ENCODE data around the gene AP2M1. TPM values are rescaled to one million over a fixed set of nuclear protein-coding genes. Genes with fewer than 3 reads are reported as not detected.

AP2M1 gene
- total RNA-seq, 1 donor from 2014 or later = 211 TPM

DNA sequence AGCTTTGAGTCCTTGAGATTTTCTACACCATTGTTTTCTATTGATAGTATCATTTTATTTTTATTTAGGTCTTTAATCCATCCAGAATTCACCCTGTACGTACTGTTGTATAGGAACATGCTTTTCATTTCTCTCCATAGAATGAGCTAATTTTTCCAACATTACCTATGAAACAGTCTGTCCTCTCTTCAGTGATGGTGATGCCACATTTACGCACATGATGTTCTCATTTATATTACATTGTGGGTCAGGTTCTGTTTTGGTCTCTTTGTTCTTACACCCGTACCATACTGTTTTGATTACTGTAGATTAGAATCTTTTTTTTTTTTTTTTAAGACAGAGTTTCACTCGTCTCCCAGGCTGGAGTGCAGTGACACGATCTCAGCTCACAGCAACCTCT is 37.1 kb downstream of the AP2M1 start:
- intact Hi-C loops (cut with micrococcal nuclease) = no loop called here

DNA sequence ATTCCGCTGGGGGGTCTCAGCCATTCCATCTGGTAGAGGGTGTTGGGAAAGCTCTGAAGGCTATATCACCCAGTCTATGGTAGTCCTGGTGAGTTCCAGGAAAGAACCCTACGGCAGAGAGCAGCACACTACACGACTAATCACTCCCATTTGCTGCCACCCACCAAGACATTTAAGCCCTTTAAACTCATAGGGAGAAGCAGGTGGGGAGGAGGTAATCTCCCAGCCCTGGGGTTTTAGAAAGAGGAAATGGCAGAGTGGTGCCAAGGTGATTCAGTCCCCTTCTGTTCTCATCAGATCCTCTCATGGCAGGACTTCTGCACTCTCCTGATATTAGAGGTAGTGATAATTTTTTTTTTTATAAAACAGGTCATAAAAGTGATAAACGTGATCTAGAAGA is 44.2 kb downstream of the AP2M1 start:
- intact Hi-C loops (cut with micrococcal nuclease) = no loop called here

- intact Hi-C loops (cut with micrococcal nuclease) = no loop called here
These were observed 47.9 kb downstream of the AP2M1 start for GRCh38 chr3:184222521-184222920.

- intact Hi-C loops (cut with micrococcal nuclease) = no loop called here
These were observed 49.3 kb downstream of the AP2M1 start for GRCh38 chr3:184223946-184224345.

- intact Hi-C loops (cut with micrococcal nuclease) = loop anchor here (1.0 to 2.0 kb wide), 2 partner anchors 23 to 61 kb away; no protein-coding TSS in a partner anchor
These were observed 52.9 kb downstream of the AP2M1 start for GRCh38 chr3:184227481-184227935.

- intact Hi-C loops (cut with micrococcal nuclease) = no loop called here
These were observed 53.9 kb downstream of the AP2M1 start for GRCh38 chr3:184228376-184229137.

- intact Hi-C loops (cut with micrococcal nuclease) = no loop called here
These were observed 54.9 kb downstream of the AP2M1 start, which contains the start of gene VWA5B2 for GRCh38 chr3:184229394-184230080. Gene VWA5B2 (plus strand): TSS chr3:184229585. CDS start chr3:184230529, 944 bp downstream.

DNA sequence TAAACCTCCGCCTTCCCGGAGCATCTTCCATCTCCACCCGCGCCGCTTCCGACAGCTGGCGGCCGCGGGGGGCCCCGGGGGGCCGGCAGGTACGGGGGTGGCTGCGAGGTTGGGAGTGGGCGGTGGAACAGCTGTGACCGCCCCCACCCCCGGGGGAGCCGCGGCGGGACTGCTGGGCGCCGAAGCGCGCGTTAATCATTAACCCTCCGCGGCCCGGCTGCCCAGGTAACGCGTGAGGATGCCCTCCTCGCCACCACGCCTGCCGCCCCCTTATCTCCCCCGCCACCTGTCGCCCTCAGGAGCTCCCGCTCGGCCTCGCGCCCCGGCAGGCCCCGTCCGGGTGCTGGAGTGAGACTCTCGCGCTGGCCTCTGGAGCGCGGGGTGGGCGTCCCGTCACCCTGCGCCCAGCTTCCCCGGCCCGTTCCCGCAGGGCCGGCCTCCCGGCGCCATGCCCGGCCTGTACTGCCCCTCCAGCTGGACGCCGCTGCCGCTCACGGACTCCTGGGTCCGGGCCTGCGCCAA is 55.5 kb downstream of the AP2M1 start:
- intact Hi-C loops (cut with micrococcal nuclease) = no loop called here

DNA sequence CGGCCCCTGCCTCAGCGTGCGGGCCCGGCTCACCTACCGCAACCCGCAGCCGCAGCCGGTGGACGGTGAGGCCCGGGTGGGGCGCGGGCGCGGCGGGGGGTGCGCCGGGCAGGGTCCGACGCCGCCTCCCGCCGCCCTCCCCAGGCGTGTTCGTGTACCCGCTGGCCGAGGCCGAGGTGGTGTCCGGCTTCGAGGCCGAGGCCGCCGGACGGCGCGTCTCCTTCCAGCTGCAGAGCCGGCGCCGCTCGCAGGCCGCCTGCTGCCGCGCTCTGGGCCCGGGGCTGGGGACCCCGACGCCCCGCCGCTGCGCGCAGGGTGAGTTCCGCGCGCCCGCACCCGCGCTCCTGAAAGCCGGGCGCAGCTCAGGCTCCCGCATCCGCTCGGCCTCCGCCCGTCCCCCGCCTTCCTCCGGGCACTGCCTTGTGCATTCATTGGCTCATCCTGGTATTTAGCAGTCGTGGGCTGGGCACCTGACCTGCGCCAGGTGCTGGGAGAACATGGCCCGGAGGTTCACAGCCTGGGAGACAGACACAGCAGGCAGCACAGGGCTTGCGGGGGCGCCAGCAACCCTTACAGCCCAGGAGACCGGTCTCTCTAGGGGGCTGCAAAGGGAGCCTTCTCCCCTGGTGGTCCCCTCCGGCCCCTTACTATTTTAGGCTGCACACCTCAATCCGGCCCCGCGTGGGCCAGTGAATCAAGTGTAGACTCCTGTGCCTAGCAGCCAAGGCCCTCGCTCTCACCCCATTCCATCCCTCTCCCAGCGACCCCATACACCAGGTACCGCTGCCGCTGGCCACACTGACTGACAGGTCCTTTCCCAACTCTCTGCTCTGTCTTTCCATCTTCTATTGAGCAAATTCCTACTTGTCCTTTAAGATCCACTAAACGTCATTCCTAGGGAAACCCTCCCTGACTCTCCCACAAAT is 56.2 kb downstream of the AP2M1 start:
- intact Hi-C loops (cut with micrococcal nuclease) = no loop called here

GRCh38 chr3:184231671-184232070 is 57.0 kb downstream of the AP2M1 start:
- intact Hi-C loops (cut with micrococcal nuclease) = no loop called here

DNA sequence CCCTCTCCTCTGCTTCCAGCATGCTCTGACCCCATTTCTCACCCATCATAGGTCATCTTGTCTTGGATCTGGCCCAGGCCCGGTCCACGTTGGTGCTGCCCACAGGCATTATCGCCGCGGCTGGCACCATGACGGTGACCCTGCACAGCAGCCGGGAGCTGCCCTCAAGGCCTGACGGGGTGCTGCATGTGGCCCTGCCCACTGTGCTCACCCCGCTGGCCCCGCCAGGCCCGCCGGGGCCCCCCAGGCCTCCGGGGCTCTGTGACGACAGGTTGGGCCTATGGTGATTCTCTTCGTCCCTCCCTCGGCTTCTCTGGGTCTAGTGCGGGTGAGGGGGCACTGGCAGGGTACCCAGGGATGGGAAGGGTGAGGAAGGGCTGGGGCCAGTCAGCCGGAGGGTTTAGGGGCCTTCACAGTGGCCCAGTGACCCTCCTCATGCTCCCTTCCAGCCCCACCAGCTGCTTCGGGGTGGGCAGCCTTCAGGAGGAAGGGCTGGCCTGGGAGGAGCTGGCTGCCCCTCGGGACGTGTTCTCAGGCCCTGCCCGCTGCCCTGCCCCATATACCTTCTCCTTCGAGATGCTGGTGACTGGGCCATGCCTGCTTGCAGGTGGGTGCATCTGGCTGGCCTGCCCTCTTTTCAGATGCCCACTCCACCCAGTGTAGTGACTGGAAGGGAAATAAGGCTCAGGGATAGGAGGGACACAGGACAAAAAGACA is 58.6 kb downstream of the AP2M1 start:
- intact Hi-C loops (cut with micrococcal nuclease) = no loop called here

Other genes with a start within 250 kb of the AP2M1 start
- gene ABCC5, start 157.0 kb upstream of the AP2M1 start, total RNA-seq = 17.7 and 19.1 TPM in 2 replicates
- gene HTR3D, start 143.1 kb upstream of the AP2M1 start, total RNA-seq = not detected in 2 replicates
- gene HTR3C, start 121.8 kb upstream of the AP2M1 start, total RNA-seq = not detected in 2 replicates
- gene HTR3E, start 77.8 kb upstream of the AP2M1 start, total RNA-seq = not detected in 2 replicates
- 57.1 and 65.5 TPM in 2 replicates for gene EIF2B5, start 39.5 kb upstream of the AP2M1 start, total RNA-seq
- gene DVL3, start 19.5 kb upstream of the AP2M1 start, total RNA-seq = 39.7 and 44.5 TPM in 2 replicates
- gene ABCF3, start 11.3 kb downstream of the AP2M1 start, total RNA-seq = 58.1 and 60.0 TPM in 2 replicates
- not detected in 2 replicates for gene VWA5B2, start 54.7 kb downstream of the AP2M1 start, total RNA-seq
- gene ALG3, start 74.1 kb downstream of the AP2M1 start, total RNA-seq = 48.5 and 53.0 TPM in 2 replicates
- 5.0 and 6.4 TPM in 2 replicates for gene EEF1AKMT4, start 74.8 kb downstream of the AP2M1 start, total RNA-seq
- 0.14 and 0.16 TPM in 2 replicates for gene CAMK2N2, start 86.7 kb downstream of the AP2M1 start, total RNA-seq
- not detected in 2 replicates for gene ECE2, start 101.2 kb downstream of the AP2M1 start, total RNA-seq
- 225 and 230 TPM in 2 replicates for gene PSMD2, start 124.4 kb downstream of the AP2M1 start, total RNA-seq
- 397 and 400 TPM in 2 replicates for gene EIF4G1, start 139.8 kb downstream of the AP2M1 start, total RNA-seq
- gene FAM131A, start 162.7 kb downstream of the AP2M1 start, total RNA-seq = 3.8 and 5.3 TPM in 2 replicates
- gene CLCN2, start 186.8 kb downstream of the AP2M1 start, total RNA-seq = 3.7 and 4.0 TPM in 2 replicates
- gene POLR2H, start 186.9 kb downstream of the AP2M1 start, total RNA-seq = 89.8 and 91.6 TPM in 2 replicates
- not detected in 2 replicates for gene THPO, start 203.4 kb downstream of the AP2M1 start, total RNA-seq
- not detected in 2 replicates for gene CHRD, start 205.2 kb downstream of the AP2M1 start, total RNA-seq

All from T-helper 2 cell treated with Interferon-gamma antibody and Interleukin-4, amounts not matched to agents 100 ng/mL and 5 ng/mL, for 36 hours (primary cell).